Measurements from ENCODE around the gene DNAJA1. TPM values are rescaled to one million over a fixed set of nuclear protein-coding genes. Genes with fewer than 3 reads are reported as not detected.
A peak's percentile ranks its signal among the peaks of the same experiment; 100 is the strongest.
"Not testable (repeated sequence)": the region's sequence is repeated elsewhere in the genome, so short reads cannot be mapped to it uniquely, and the experiment has no call there.

Gene DNAJA1
- total RNA-seq, 1 experiment from 2014 or later, result 53.2 TPM

DNA sequence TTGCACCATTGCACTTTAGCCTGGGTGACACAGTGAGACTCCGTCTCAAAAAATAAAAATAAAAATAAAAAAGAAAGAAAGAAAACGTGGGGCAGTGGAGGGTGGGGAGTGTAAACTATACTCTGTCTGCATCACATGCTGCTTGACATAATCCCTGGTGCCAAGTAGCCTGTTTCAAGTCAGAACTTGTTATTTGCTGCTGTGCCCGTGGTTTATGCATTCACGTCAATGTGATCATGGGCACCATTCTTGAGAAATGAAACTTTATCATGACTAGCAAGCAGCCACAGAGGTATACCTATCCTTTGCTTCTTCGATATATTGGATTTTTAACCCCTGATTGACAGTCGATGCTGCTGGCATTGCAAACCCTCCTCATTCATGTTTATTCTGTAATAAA lies 55.5 kb downstream of the DNAJA1 start:
- DNase-seq (ENCODE audit: low spot score), result no peak

DNA sequence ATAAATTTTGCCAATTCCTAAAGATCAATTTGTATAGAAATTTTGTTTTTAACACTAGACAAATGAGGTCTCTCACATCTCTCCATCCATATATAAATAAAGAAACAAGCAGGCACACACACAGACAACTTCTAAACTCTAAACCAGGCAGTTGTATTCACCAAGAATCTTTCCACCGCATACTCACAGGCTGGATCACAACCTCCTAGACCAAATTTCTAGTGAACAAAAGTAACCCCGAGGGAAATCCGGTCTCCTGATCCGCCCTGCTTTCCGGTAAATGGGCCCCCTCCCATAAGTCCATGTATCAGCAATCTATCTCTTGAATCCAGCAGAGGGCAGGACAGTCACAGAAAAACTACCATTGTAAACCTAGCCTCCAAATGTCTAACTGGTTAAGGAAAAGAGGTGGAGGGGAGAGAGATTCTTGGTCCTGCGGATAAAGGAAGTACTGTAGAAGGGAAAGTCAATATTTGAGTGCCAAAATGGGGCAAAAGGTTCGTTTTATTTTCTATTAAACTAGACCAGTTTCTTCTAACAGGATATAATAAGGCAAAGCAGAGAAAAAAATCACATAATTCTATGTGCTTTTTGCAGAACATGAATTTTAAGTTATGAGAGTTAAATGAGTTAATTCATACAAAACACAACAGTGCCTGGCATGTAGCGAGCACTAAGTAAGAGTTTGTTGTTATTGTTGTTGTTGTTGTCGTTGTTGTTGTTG lies 56.2 kb downstream of the DNAJA1 start:
- peak; percentile 81 for DNase-seq (ENCODE audit: low spot score)

DNA sequence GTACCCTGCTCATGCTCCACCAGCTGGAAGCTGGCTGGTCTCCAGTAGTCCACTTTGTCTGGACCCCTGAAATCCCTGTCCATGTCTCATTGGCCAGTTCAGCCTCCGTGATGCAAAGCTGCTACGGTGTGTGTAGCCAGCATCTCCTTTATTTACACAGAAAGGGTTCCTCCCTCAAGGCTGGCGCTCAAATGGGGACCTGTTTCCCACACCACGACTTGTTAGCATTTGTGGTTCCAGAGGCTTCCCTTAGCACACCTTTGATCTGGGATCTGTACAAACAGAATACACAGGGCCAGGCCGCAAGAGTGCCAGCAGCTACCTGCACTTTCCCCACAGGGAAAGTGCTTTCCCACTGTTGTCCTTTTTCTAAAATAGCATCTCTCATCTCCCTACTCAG lies 57.1 kb downstream of the DNAJA1 start:
- no peak for DNase-seq (ENCODE audit: low spot score)

DNA sequence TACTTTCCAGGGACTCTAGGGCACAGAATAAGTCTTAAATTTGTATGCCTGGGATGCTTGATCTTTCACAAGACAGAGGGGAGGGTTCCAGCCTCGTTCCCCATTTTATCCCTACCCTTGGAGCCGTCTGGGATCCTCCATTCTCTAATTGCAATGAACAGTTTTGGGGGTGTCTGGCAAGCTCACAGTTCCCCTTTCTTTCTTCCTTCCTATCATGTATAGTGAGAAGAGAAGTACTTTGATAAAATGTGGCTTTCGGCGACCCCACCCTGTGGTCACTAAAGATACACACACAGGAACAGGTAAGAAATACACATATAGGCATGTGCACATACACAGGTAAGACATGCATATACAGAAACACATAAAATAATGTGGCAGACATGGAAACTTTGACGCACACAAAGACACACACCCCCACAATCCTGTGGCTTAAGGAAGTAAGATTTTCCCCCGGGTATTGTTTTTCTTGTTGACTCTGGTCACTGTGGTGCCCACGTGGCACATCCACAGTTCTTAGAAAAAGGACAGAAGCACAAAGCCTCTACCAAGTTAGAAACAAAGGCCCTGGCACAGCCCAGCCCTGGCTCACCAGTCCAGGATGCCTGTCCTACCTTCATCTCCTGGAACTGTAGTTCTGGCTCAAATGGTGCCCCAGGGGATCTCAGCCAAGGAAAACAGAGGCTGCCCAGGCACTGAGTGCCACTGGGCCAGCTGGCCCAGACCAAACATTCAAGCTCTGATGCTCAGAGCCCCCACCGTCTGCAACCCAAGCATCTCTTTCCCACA lies 57.7 kb downstream of the DNAJA1 start:
- no peak for DNase-seq (ENCODE audit: low spot score)

DNA sequence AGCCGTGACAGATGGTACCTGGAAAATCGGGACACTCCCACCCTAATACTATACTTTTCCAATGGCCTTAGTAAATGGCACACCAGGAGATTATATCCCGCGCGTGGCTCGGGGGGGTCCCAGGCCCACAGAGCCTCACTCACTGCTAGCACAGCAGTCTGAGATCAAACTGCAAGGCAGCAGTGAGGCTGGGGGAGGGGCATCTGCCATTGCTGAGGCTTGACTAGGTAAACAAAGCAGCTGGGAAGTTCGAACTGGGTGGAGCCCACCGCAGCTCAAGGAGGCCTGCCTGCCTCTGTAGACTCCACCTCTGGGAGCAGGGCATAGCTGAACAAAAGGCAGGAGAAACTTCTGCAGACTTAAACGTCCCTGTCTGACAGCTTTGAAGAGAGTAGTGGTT lies 60.6 kb downstream of the DNAJA1 start:
- not testable (repeated sequence) for DNase-seq (ENCODE audit: low spot score)

Other genes starting within 250 kb of the DNAJA1 start
- gene TMEM215, start 241.7 kb upstream of the DNAJA1 start, total RNA-seq (2014; rRNA removed; shearing (Covaris generic)), result not detected in 2 replicates
- 26.0 and 29.7 TPM in 2 replicates for gene APTX, start 23.6 kb upstream of the DNAJA1 start, total RNA-seq (2014; rRNA removed; shearing (Covaris generic))
- 11.5 and 11.8 TPM in 2 replicates for gene SMU1, start 51.4 kb downstream of the DNAJA1 start, total RNA-seq (2014; rRNA removed; shearing (Covaris generic))
- gene B4GALT1, start 142.1 kb downstream of the DNAJA1 start, total RNA-seq (2014; rRNA removed; shearing (Covaris generic)), result 14.6 and 16.9 TPM in 2 replicates
- 1.3 TPM in 1 of 2 replicates, not detected in the other for gene SPINK4, start 214.9 kb downstream of the DNAJA1 start, total RNA-seq (2014; rRNA removed; shearing (Covaris generic))
- gene BAG1, start 239.4 kb downstream of the DNAJA1 start, total RNA-seq (2014; rRNA removed; shearing (Covaris generic)), result 70.0 and 78.4 TPM in 2 replicates
- gene CHMP5, start 239.8 kb downstream of the DNAJA1 start, total RNA-seq (2014; rRNA removed; shearing (Covaris generic)), result 24.7 and 29.2 TPM in 2 replicates

All from HT-29 (cell line).